ENCODE data around the gene FBLN2. TPM values are rescaled to one million over a fixed set of nuclear protein-coding genes. Genes with fewer than 3 reads are reported as not detected.

Gene FBLN2
- total RNA-seq, 1 donor from 2014 or later: 10.4 TPM

- ATAC-seq: no peak
Measured at GRCh38 chr3:13608969-13609725, 60.2 kb downstream of the FBLN2 start.

GRCh38 chr3:13610006-13610570, 61.2 kb downstream of the FBLN2 start:
- no peak for ATAC-seq

DNA sequence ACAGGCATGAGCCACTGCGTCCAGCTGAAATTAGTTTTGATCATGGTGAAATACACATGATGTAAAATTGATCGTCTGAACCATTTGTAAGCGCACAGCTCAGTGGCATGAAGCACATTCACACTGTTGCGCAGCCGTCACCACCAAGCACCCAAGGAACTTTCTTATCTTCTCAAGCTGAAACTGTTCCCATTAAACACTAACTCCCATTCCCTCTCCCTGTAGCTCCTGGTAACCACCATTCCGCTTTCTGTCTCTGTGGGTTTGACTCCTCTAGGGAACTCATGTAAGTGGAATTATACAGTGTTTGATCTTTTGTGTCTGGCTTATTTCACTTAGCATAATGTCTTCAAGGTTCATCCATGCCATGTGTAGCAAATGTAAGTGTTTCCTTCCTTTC, 62.3 kb downstream of the FBLN2 start:
- ATAC-seq: no peak

- peak; percentile 12 for ATAC-seq
Measured at GRCh38 chr3:13612829-13613228, 63.9 kb downstream of the FBLN2 start.

GRCh38 chr3:13613343-13614190, 64.6 kb downstream of the FBLN2 start:
- ATAC-seq: no peak

GRCh38 chr3:13614607-13615006, 65.7 kb downstream of the FBLN2 start:
- ATAC-seq: no peak

GRCh38 chr3:13615019-13615528, 66.1 kb downstream of the FBLN2 start:
- ATAC-seq: no peak

DNA sequence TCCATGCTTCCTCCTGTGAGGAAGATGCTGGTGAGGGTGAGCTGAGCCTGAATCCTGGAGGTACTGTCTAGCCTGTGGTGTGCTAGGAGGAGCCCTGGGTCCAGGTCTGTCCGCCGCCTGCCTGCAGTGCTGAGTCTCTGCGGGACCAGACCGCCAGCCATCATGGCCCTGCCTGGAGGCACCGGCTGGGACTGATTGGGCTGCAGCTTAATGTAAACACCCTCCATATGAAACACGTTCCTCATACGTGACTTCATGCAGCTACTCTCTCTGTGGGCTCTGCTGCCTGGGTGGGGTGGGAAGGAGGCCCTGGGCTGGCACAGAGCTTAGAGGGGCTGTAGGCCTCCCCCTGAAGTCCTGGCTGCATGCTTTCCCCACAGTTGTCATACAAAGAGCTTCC, 67.4 kb downstream of the FBLN2 start:
- ATAC-seq: no peak

DNA sequence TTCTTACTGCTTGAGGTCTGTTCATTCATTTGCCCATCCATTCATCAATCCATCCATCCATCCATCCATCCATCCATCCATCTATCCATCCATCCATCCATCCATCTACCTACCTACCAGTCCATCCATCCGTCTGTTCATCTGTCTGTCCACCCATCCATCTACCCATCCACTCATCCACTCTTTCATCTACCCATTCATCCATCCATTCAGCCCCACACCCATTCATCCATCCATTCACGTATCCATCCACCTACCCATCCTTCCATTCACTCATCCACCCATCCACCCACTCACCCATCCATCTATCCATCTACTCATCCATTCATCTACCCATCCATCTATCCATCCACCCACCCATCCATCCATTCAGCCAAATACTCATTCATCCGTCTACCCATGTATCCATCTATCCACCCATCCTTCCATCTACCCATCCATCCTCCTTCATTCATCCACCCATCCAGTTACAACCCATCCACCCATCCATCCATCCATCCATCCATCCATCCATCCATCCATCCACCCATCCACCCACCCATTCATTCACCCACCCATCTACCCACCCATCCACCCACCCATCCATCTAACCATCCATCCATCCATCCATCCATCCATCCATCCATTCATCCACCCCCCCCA, 68.3 kb downstream of the FBLN2 start:
- no peak for ATAC-seq

DNA sequence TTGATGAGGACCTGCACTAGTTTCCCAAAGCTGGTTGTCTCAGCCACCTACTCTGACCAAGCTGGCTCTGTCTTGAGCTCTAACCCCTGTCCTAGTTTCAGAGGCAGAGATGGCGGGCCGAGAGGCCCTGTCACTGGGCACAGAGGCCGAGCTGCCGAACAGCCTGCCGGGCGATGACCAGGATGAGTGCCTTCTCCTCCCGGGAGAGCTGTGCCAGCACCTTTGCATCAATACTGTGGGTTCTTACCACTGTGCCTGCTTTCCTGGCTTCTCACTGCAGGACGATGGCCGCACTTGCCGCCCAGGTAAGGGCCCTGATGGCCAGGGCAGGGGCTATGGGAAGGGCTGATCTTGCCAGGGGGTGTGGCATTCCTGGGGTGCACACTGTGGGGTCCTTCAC, 69.1 kb downstream of the FBLN2 start:
- no peak for ATAC-seq

- ATAC-seq: no peak
Measured at GRCh38 chr3:13618836-13619235, 69.9 kb downstream of the FBLN2 start.

DNA sequence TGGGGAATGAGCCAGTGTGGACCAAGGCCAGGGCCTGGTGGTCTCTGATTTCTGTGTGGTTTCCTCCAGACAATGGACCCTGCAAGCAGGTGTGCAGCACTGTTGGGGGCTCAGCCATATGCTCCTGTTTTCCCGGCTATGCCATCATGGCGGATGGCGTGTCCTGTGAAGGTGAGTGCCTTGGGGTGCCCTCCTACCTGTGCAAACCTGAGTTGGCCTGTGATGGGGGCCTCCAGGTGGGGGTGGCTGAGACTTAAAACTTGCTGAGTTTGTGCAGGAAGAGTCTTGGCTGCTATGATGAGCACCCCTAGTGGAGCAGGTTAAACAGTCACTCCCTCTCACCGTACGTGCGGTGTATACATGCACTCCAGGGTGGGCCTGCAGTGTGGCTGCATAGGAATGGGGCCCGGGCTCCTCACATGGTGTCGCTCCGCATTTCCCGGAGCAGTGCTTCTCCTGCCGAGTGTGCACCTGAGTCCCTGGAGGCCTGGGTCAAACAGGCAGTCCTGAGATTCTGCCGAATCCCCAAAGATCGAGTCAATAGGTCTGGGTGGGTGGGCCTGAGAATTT, 70.8 kb downstream of the FBLN2 start:
- no peak for ATAC-seq

DNA sequence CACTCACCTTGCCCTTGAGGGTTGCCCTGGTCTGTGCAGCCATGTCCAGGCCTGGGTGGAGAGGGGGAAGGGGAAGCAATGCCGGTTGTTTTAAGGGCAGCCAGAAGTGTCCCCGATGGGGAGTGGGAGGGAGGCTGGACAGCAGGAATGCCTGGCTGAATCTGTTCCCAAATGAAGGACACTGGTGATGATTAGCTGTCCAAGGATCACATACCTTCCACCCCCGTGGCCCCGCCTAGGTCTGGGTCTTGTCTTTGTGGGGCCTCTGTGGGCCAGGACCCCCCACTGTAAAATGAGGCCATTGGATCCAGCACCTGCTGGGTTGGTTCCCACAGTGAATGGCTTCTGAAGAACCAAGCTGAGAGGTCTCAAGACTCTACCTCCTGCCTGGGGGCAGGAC, 71.4 kb downstream of the FBLN2 start:
- ATAC-seq: no peak

GRCh38 chr3:13620776-13621365, 71.9 kb downstream of the FBLN2 start:
- no peak for ATAC-seq

GRCh38 chr3:13621381-13622221, 72.7 kb downstream of the FBLN2 start:
- no peak for ATAC-seq

- no peak for ATAC-seq
Measured at GRCh38 chr3:13622356-13622755, 73.4 kb downstream of the FBLN2 start.

GRCh38 chr3:13623101-13623654, 74.3 kb downstream of the FBLN2 start:
- ATAC-seq: peak; percentile 70

GRCh38 chr3:13624021-13624420, 75.1 kb downstream of the FBLN2 start:
- ATAC-seq: no peak

- no peak for ATAC-seq
Measured at GRCh38 chr3:13624671-13625125, 75.8 kb downstream of the FBLN2 start.

DNA sequence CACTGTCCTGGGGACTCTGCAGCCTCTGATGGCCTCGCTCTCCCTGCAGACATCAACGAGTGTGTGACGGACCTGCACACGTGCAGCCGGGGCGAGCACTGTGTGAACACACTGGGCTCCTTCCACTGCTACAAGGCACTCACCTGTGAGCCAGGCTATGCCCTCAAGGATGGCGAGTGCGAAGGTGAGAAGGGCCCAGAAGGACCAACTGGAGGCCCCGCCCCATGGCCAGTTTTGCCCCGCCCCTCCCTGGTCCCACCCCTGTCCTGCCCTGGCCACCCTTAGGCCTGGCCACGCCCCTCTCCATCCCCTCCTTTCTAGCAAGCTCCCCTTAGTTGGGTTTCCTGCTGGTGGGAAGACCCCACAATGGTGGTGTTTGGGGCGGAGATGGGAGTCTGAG, 77.5 kb downstream of the FBLN2 start:
- ATAC-seq: no peak

All from esophagus mucosa (tissue), 1 donor.